ENCODE data around the gene LARP4.

LARP4 gene

GRCh38 chr12:50528800-50529199 is 128.1 kb downstream of the LARP4 start:
- H3K9ac ChIP-seq (ENCODE audit: low read depth, low read length) = no peak overlapping the region
- H3K27ac ChIP-seq (ENCODE audit: low read depth, low read length) = no peak overlapping the region
- no peaks in the 10 kb centered on the region for H3K36me3 ChIP-seq (ENCODE audit: control insufficient read depth, insufficient read depth, low read length)
- H3K9me3 ChIP-seq (ENCODE audit: control insufficient read depth, insufficient read depth, low read length) = no peaks in the 10 kb centered on the region
- H3K4me3 ChIP-seq (ENCODE audit: low read depth, low read length) = no peak overlapping the region
- no peaks in the 10 kb centered on the region for H3K27me3 ChIP-seq (ENCODE audit: control insufficient read depth, insufficient read depth, low read length)
- peaks cover 16% of the 10 kb centered on the region for H3K4me1 ChIP-seq (ENCODE audit: control insufficient read depth, insufficient read depth, low read length)

- H3K27ac ChIP-seq (ENCODE audit: low read depth, low read length) = no peak overlapping the region
- no peak overlapping the region for H3K4me3 ChIP-seq (ENCODE audit: low read depth, low read length)
- H3K9me3 ChIP-seq (ENCODE audit: control insufficient read depth, insufficient read depth, low read length) = no peaks in the 10 kb centered on the region
- H3K27me3 ChIP-seq (ENCODE audit: control insufficient read depth, insufficient read depth, low read length) = no peaks in the 10 kb centered on the region
- H3K9ac ChIP-seq (ENCODE audit: low read depth, low read length) = no peak overlapping the region
- H3K4me1 ChIP-seq (ENCODE audit: control insufficient read depth, insufficient read depth, low read length) = peaks cover 16% of the 10 kb centered on the region
- no peaks in the 10 kb centered on the region for H3K36me3 ChIP-seq (ENCODE audit: control insufficient read depth, insufficient read depth, low read length)
Observed at GRCh38 chr12:50529345-50529744, 128.7 kb downstream of the LARP4 start.
